EL (cell line): ENCODE results near the gene SALL4.
A peak's percentile ranks its signal among the peaks of the same experiment; 100 is the strongest.
"Not testable (repeated sequence)": the region's sequence is repeated elsewhere in the genome, so short reads cannot be mapped to it uniquely, and the experiment has no call there.

Experiments
- DNase-seq: peaks from one replicate; pipeline ENCODE4 v3.0.0-alpha.2; 2016

SALL4 gene

GRCh38 chr20:51763965-51764602, 38.2 kb downstream of the SALL4 start:
- no peak for DNase-seq

- DNase-seq = peak; percentile 41
Observed at GRCh38 chr20:51760905-51761546, 41.3 kb downstream of the SALL4 start.

GRCh38 chr20:51759769-51760510, 42.4 kb downstream of the SALL4 start:
- DNase-seq = no peak

- no peak for DNase-seq
Observed at GRCh38 chr20:51758978-51759544, 43.3 kb downstream of the SALL4 start.

GRCh38 chr20:51757226-51757625, 45.1 kb downstream of the SALL4 start:
- no peak for DNase-seq

GRCh38 chr20:51756653-51757052, 45.7 kb downstream of the SALL4 start:
- no peak for DNase-seq

- DNase-seq = not testable (repeated sequence)
Observed at GRCh38 chr20:51753220-51753619, 49.1 kb downstream of the SALL4 start.

GRCh38 chr20:51752343-51752951, 49.9 kb downstream of the SALL4 start:
- peak; percentile 87 for DNase-seq

- no peak for DNase-seq
Observed at GRCh38 chr20:51750770-51751388, 51.4 kb downstream of the SALL4 start.

GRCh38 chr20:51750037-51750769, 52.1 kb downstream of the SALL4 start:
- peak; percentile 93 for DNase-seq

GRCh38 chr20:51749674-51750036, 52.7 kb downstream of the SALL4 start:
- peak; percentile 49 for DNase-seq

- DNase-seq = no peak
Observed at GRCh38 chr20:51747182-51747911, 55.0 kb downstream of the SALL4 start.

- no peak for DNase-seq
Observed at GRCh38 chr20:51745804-51746203, 56.5 kb downstream of the SALL4 start.

GRCh38 chr20:51740838-51741237, 61.5 kb downstream of the SALL4 start:
- no peak for DNase-seq

GRCh38 chr20:51740308-51740707, 62.0 kb downstream of the SALL4 start:
- DNase-seq = not testable (repeated sequence)

- DNase-seq = no peak
Observed at GRCh38 chr20:51739722-51740249, 62.5 kb downstream of the SALL4 start.

- DNase-seq = no peak
Observed at GRCh38 chr20:51738877-51739447, 63.4 kb downstream of the SALL4 start.

- DNase-seq = not testable (repeated sequence)
Observed at GRCh38 chr20:51738261-51738660, 64.1 kb downstream of the SALL4 start.

GRCh38 chr20:51736947-51737346, 65.4 kb downstream of the SALL4 start:
- DNase-seq = no peak

- no peak for DNase-seq
Observed at GRCh38 chr20:51735728-51736600, 66.4 kb downstream of the SALL4 start.
